HG02885 (cell line): Measurements from ENCODE around the gene JTB.
"Not testable (repeated sequence)": the region's sequence is repeated elsewhere in the genome, so short reads cannot be mapped to it uniquely, and the experiment has no call there.

Source experiments
- ATAC-seq: cut with Tn5 transposase; IDR thresholded peaks from one replicate; pipeline ENCODE4 v1.9.1; 2021; ENCODE audit warnings: mild to moderate bottlenecking; ENCODE audit not compliant: unreplicated experiment, poor library complexity

JTB gene

GRCh38 chr1:153977250-153978240 lies at the start of gene JTB:
JTB (minus strand) TSS chr1:153977674; CDS start chr1:153977252, 422 bp downstream.
- ATAC-seq = peak; percentile 85

- ATAC-seq = no peak
Measured at GRCh38 chr1:154019940-154020339, 42.5 kb upstream of the JTB start.

DNA sequence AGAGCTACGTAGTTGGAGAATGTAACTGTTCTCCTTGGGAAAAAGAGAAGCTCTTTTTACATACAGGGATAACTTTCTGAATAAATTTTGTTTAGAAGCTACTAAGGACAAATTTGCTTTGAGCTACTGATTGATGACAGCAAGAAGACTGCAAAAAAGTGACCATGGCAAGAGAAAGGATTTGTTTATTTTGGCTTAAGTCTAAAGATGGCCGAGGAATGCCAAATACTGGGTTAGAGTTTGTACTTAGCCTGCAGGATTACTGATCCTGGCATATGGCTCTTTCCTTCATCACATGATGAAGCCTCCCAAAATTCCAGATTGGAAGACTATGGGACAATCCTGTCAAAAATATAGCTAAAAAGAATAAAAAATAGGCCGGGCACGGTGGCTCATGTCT lies 41.8 kb upstream of the JTB start:
- ATAC-seq = no peak

DNA sequence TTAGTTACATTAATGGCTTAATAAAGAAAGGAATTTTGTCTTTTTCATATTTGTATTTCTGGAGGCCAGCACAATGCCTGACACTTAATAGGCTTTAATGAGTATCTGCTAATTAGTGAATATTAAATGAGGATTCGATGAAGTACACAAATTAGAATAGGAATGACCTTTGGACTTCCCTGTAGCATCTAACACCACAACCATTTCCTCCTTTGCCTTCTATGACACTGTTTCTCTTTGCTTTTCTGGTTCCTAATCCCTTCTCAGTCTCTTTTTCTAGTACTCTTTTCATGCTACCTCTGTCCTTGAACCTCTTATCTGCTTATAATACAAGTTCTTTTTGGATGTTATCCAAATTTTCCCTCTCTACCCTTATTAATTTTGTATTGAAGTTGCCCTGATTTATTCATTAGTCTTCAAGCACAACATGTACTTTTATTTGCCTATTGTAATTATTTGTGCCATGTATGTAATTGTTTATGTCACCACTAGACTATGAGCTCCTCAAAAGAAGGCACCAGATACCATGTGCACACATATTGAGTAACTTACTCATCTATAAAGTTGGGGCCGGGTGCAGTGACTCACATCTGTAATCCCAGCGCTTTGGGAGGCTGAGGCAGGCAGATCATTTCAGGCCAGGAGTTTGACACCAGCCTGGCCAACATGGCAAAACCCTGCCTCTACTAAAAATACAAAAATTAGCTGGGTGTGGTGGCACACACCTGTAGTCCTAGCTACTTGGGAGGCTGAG lies 36.9 kb upstream of the JTB start:
- ATAC-seq = no peak

DNA sequence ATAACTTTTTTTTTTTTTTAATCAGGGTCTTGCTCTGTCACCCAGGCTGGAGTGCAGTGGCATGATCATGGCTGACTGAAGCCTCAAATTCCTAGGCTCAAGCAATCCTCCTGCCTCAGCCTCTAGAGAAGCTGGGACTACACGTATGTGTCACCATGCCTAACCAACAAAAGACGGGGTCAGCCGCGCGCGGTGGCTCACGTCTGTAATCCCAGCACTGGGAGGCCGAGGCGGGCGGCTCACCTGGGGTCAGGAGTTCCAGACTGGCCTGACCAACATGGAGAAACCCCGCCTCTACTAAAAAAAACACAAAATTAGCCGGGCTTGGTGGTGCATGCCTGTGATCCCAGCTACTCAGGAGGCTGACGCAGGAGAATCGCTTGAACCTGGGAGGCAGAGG lies 35.1 kb upstream of the JTB start:
- ATAC-seq = not testable (repeated sequence)

DNA sequence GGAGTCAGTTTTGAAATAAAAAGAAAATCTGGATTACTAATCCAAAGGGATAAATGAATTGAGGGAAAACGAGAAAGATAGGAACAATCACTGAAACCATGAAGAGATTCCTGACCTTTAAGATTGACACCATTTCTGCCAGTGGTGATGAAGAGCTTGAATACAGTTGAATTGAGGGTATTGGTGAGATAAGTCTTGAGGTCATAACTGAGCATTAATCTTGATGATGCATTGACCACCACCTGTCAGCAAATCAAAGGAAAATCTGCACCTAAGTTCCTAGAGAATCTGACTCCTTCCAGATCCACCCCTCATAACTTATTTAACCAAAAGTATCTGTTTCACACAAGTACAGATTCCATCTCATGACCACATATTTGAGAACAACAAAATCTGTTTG lies 34.7 kb upstream of the JTB start:
- no peak for ATAC-seq

DNA sequence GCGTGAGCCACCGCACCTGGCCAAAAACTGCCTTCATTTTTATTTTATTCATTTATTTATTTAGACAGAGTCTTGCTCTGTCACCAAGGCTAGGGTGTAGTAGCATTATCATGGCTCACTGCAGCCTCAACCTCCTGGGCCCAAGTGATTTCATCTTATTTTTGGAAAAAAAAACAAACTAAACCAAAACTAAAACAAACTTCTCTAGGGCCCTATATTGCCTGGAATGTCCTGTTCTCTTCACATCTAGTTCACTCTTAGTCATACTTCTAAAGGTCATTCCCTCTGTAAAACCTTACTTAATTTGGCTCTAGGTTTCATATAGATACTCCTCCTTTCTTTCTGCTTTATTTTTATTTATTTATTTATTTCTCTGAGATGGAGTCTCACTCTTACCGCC lies 28.7 kb upstream of the JTB start:
- no peak for ATAC-seq

GRCh38 chr1:154000420-154000819 lies 22.9 kb upstream of the JTB start:
- ATAC-seq = no peak

DNA sequence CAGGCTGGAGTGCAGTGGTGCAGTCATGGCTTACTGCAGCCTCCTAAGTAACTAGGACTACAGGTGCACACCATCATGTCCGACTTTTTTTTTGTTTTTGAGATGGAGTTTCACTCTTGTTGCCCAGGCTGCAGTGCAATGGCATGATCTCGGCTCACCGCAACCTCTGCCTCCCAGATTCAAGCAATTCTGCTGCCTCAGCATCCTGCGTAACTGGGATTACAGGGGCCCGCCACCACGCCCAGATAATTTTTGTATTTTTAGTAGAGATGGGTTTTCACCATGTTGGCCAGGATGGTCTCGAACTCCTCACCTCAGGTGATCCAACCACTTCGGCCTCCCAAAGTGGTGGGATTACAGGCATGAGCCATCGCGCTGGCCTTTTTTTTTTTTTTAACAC lies 19.4 kb upstream of the JTB start:
- ATAC-seq = not testable (repeated sequence)

- ATAC-seq = no peak
Measured at GRCh38 chr1:153995640-153996039, 18.2 kb upstream of the JTB start.

DNA sequence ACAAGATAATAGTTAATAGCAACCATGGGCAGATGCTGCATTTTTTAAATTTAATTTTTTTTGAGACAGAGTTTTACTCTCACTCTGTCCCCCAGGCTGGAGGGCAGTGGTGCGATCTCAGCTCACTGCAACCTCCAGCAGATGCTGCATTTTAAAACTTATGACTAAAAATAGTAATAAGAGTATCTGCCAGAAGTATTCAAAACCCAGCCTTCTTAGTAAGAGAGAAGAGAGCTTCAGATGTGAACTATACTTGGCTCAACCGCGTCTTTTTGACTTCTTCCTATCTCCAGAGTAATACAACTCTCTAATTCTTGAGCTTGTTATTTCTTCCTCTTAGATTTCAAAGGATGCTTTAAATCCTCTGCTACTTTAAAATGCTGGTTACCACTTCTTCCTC lies 17.7 kb upstream of the JTB start:
- no peak for ATAC-seq

GRCh38 chr1:153991806-153992205 lies 14.3 kb upstream of the JTB start:
- no peak for ATAC-seq

DNA sequence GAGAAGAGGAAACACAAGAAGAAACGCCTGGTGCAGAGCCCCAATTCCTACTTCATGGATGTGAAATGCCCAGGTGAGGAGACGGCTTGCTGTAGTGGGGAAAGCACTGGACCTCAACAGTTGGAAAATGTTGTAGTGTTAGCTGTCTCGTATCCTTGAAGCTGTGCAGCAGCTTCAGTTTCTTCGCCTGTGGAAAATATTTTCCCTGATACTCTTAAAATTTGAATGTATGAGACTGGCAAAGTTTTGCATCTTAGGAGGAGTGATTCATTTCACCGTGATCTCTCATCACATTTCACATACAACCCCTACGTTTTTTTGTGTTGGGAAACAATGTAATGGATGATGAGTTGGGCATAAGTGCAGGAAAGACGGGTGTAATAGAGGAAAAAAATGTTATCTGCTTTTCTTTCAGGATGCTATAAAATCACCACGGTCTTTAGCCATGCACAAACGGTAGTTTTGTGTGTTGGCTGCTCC lies 13.7 kb upstream of the JTB start:
- ATAC-seq = no peak

- peak; percentile 80 for ATAC-seq
Measured at GRCh38 chr1:153990468-153991150, 13.1 kb upstream of the JTB start, which contains the start of gene RPS27. RPS27 (plus strand) TSS chr1:153990762; CDS start chr1:153990797, 35 bp downstream.

GRCh38 chr1:153987621-153988020 lies 10.1 kb upstream of the JTB start:
- ATAC-seq = no peak

GRCh38 chr1:153985941-153986761 lies 8.7 kb upstream of the JTB start, which contains the start of gene RAB13:
RAB13 (minus strand) TSS chr1:153986339; CDS start chr1:153986236, 103 bp downstream.
- no peak for ATAC-seq

- ATAC-seq = no peak
Measured at GRCh38 chr1:153985341-153985912, 8.0 kb upstream of the JTB start.

DNA sequence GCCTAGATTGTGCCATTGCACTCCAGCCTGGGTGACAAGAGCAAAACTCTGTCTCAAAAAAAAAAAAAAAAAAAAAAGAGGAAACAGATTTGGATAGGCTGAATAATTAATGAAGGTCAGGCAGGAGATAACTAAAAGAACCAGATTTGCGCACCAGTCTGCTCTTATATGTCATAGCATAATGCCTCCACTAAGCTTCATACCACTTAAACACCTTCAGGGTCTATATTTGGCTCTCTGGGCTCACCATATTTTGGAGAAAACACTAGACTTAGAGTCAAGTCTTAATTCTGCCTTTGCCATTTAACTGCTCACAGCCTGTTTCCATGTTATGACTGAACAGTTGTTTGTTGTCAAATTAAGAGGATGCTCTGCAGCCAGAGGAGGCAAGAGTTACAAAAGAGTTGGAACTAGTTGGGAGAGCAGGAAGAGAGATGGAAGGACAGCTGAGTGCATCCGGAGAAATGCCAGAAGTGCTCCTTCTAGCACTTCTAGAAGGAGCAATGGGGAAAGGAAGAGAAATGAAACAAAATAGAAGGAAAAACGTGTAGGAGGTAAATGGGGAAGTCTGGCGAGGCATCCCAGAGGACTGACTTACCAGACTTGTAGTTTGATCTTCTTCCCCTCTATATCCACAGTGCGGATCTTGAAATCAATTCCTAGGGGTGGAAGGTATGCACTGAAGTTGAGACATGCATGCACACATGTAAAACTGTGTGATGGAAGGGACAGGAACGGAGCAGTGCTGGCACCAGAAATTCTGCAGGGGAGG lies 6.8 kb upstream of the JTB start:
- no peak for ATAC-seq
